A204.1 (cell line): ENCODE results near the gene LRFN2.

ENCODE experiments used
- FAIRE-seq: peaks from 2 replicates; lab custom pipeline; 2012; peaks lifted over from hg19 to GRCh38; lab: Jason Lieb, UNC

Gene LRFN2

GRCh38 chr6:40377173-40377806 lies 209.9 kb downstream of the LRFN2 start:
- FAIRE-seq, result no peak

GRCh38 chr6:40376113-40376650 lies 211.0 kb downstream of the LRFN2 start:
- FAIRE-seq, result no peak

- no peak for FAIRE-seq
Measured at GRCh38 chr6:40373267-40373666, 213.9 kb downstream of the LRFN2 start.

GRCh38 chr6:40371621-40372020 lies 215.5 kb downstream of the LRFN2 start:
- FAIRE-seq, result no peak

GRCh38 chr6:40371095-40371494 lies 216.1 kb downstream of the LRFN2 start:
- no peak for FAIRE-seq

DNA sequence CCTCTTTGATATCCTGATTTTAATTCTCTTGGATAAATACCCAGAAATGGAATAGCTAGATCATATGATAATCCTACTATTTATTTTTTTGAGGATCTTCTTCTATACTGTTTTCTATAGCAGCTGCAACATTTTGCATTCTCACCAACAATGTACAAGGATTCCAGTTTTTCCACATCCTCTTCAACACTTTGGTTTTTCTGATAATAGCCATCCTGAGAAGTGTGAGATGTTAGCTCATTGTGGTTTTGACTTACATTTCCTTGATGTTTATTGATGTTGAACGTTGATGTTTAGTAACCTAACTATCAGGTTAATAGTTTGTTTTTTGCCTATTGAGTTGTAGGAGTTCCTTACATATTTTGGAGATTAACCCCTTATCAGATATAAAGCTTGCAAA lies 217.3 kb downstream of the LRFN2 start:
- FAIRE-seq, result no peak

DNA sequence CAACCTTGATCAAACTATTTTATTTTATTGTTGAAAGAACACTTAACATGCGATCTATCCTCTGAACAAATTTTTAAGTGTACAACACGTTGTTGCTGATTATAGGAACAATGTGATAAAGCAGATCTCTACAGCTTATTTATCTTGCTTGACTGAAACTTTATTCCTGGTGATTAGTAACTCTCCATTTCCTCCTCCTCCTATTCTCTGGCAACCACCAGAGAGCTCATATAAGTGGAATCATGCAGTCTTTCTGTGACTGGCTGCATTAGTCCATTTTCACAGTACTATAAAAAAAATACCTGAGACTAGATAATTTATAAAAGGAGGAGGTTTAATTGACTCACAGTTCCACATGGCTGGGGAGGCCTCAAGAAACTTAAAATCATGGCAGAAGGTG lies 218.1 kb downstream of the LRFN2 start:
- no peak for FAIRE-seq

GRCh38 chr6:40362859-40363258 lies 224.3 kb downstream of the LRFN2 start:
- FAIRE-seq, result no peak

- no peak for FAIRE-seq
Measured at GRCh38 chr6:40359808-40360207, 227.4 kb downstream of the LRFN2 start.

GRCh38 chr6:40358473-40359460 lies 228.4 kb downstream of the LRFN2 start:
- FAIRE-seq, result no peak

- FAIRE-seq, result no peak
Measured at GRCh38 chr6:40356242-40356910, 230.8 kb downstream of the LRFN2 start.

- no peak for FAIRE-seq
Measured at GRCh38 chr6:40355532-40355931, 231.6 kb downstream of the LRFN2 start.

- no peak for FAIRE-seq
Measured at GRCh38 chr6:40355066-40355465, 232.1 kb downstream of the LRFN2 start.

GRCh38 chr6:40353967-40354452 lies 233.2 kb downstream of the LRFN2 start:
- no peak for FAIRE-seq

DNA sequence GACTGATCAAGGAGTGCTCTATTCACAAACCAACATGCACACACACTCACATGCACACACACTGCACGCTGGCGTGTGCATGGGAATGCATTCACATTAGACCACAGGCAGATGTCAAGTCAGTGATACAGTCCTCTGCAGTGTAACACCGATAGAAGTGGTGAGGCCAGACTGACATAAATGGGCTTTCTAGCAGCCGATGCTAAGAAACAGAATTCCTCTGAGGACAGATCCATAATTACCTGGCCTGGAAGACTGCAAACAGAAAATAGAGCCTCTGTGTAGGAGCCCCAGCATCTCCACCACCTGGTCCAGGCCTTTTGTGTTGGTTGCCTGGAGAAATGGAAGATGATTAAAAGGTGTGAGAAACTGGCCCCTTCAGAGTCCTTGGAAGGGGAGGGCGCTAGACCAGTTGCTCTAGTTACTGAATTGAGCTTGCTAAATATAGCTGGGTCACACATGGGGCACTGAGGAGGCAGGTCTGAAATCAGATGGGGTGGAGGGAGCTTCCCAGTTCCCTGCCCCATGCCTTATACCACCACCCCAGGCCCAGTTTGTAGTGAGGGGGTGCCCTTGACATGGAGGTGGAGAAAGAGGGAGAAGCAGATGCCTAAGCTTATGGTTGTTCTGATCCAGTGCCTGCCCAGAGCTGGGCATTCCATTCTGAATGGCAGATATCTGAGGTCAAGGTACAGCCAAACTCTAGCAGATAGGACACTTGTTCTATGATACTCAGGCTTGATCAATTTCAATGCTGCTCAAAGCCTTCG lies 233.8 kb downstream of the LRFN2 start:
- no peak for FAIRE-seq

- no peak for FAIRE-seq
Measured at GRCh38 chr6:40352527-40353170, 234.5 kb downstream of the LRFN2 start.

DNA sequence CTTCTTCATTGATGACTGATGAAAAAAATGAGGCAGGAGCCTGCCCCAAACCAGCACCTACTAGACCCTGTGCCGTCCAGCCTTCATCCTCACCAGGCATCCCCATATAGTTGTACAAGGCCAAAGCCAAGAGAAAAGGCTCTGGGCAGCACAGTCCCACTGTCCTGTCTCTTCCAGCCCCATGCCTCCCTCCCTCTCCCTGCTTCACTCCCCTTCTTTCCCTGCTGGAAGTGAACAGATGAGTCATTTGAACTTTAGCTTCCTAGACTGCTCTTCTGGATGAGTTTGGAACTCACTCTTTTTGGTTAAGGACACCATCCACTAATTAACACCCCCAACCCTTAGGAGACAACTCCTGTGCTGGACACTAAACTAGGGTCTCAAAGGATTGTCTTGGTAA lies 235.2 kb downstream of the LRFN2 start:
- no peak for FAIRE-seq

GRCh38 chr6:40350747-40351217 lies 236.4 kb downstream of the LRFN2 start:
- FAIRE-seq, result no peak

DNA sequence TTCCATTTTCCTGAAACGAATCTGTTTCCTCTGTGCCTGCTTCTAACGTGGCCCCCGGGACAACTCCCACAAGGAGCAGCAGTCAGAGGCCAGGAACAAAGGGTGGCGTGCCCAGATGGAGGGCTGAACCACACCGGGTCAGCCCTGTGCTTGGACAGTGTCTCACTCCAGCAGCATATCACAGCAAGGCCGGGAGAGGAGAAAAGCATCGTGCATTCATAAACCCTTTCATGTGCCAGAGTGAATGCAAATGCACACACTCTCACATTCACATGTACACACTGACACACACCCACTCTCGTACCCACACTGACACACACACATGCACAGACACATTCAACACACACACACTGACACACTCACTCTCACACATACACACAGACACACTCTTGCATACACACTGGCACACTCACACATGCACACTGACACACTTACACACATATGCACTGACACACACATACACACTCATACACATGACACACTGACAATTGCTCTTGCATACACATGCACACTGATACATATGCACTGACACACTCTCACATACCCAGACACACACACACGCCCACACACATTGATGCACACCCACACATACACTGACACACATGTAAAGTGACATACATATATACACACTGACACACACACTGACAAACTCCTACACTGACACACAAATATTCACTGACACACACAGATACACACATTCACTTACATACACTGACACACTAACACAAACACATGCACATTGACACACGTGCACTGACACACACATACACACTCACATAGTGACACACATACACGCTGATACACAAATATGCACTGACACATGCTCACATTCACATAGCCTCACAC lies 237.0 kb downstream of the LRFN2 start:
- FAIRE-seq, result no peak
